WI38 (cell line): ENCODE data around the gene ADGRV1.
A peak's percentile ranks its signal among the peaks of the same experiment; 100 is the strongest.

Source experiments
- H3K4me3 ChIP-seq: 2 replicates; pipeline ENCODE4 v1.5.1; 2011; ENCODE audit warnings: low read depth, mild to moderate bottlenecking, control low read depth, low read length
- TF ChIP-seq, protein P1 (sequence below): IDR thresholded peaks from 2 replicates; pipeline ENCODE4 v1.5.1; 2012; ENCODE audit warnings: low read depth, mild to moderate bottlenecking, control low read depth, low read length

ADGRV1 gene

DNA sequence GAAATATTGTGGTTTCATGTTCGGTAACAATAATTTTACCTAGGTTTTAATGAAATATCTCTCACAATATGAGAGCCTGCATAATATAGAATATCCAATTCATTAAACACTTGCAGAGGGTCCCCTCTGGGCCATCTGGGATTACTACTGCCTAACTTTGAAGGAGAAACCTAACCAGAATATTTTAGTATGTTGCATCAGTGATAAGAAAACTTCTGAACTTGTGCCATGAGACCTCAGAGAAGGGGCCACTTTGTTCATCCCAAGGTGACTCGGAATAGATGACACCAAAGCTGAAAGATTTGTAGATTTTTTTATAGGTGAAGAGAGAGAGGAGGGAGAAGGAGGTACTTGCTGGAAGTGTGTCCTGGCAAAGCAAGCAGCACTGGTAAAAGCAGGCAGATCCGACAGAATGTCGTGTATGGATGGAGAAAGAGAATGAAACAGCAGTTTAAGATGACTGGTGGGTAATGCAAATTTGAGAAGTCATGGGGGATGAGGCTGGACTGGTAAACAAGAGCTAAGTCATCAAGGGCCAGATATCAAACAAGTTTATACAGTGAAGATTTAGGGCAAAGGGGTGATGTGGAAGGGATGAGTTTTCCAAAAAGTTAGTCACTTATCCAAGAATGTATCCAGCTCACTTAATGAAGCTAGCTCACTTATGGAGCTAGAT, 372.3 kb downstream of the ADGRV1 start:
- no peak overlapping the region for H3K4me3 ChIP-seq
- TF ChIP-seq, protein P1, sequence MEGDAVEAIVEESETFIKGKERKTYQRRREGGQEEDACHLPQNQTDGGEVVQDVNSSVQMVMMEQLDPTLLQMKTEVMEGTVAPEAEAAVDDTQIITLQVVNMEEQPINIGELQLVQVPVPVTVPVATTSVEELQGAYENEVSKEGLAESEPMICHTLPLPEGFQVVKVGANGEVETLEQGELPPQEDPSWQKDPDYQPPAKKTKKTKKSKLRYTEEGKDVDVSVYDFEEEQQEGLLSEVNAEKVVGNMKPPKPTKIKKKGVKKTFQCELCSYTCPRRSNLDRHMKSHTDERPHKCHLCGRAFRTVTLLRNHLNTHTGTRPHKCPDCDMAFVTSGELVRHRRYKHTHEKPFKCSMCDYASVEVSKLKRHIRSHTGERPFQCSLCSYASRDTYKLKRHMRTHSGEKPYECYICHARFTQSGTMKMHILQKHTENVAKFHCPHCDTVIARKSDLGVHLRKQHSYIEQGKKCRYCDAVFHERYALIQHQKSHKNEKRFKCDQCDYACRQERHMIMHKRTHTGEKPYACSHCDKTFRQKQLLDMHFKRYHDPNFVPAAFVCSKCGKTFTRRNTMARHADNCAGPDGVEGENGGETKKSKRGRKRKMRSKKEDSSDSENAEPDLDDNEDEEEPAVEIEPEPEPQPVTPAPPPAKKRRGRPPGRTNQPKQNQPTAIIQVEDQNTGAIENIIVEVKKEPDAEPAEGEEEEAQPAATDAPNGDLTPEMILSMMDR: no peak

DNA sequence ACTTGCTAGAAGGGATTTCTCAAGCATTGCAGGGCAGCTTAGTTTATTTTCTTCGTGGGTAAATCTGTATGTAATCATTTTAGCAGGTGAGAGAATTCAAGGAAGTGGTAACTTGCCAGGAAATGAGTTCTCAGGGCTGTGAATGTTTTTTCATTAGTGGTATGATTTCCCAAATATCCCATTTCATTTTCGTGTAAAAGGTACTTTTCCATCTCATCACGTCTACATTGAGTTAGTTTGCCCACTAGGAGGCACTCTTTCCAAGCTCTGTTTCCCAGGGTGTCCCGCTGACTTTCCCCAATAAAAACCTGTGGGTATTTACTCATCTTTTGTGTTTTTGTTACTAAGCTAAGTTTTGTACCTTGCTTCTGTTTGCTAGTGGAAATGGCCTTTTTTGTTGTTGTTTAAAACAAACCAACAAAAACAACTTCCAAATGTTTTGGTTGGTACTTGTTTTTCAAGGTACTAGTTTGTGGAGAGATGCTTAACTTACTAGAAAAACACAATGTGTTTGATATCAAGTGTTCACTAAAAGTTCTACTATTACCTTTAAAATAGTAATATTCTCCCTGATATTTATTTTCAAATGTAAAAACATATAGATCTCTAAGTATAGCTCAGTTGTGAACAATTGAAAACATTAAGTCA, 373.6 kb downstream of the ADGRV1 start:
- TF ChIP-seq, protein P1: peak; percentile 52

DNA sequence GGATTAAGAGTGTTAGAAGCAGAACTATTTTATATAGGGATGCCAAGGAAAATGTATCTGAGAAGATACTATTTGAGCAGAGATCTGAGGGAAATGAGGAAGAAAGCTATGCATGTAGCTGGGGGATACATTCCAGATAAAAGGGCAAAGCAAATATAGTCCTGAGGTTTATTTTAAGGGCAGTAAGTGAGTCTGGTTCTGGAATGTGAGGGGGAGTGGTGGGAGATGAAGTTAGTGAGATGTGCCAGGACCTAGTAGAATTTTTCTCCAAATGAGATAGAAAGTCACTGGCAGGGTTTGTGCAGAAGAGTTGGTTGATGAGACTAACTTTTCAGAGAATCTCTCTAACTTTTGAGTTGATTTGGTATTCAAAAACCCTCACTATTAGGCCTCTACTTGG, 374.7 kb downstream of the ADGRV1 start:
- no peak overlapping the region for H3K4me3 ChIP-seq
- TF ChIP-seq, protein P1: no peak

More for the DNA sequence above, 373.6 kb downstream of the ADGRV1 start:
- no peak overlapping the region for H3K4me3 ChIP-seq

DNA sequence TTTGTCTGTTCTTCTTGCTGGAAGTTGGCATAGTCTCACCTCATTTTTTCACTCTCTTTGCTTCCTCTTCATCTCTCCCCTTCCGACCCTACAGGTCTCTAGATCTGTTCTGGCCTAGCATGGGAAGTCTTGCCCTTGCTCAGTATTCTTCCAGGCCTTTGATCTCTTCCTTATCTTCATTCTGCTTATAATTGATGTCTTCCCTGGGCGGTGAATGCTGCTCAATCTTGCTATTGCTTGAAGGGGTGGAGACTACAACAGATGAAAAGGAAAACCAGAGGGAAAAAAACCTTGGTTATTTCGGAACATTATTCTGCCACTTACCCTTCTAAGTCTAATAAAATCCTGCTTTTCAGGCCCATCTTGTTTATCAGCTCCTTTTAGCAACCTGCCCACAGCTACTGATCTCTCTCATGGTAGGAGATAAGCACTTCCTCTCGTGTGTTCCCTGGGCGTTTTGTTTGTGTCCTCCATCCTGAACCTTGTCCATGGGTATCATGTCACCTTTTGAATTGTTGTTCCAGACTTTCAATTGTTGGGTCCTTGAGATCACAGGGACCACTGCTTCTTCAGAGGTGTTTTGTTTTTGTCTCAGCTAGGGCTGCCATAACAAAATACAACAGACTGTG, 375.6 kb downstream of the ADGRV1 start:
- TF ChIP-seq, protein P1: no peak

DNA sequence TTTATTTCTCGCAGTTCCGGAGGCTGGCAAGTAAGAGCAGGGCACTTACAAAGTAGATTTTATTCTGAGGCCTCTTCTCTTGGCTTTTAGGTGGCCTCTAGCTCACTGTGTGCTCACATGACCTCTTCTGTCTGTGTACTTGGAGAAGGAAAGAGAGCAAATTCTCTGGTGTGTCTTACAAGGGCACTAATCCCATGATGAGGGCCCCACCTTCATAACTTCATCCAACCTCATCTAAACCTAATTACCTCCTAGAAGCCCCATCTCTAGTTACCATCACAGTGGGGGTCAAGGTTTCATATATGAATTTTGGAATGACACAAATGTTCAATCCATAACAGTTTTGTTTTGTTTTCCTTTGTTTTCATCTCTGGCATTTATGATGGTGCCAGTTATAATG, 376.1 kb downstream of the ADGRV1 start:
- TF ChIP-seq, protein P1: no peak
- no peak overlapping the region for H3K4me3 ChIP-seq

More for the DNA sequence above, 375.6 kb downstream of the ADGRV1 start:
- H3K4me3 ChIP-seq: no peak overlapping the region

DNA sequence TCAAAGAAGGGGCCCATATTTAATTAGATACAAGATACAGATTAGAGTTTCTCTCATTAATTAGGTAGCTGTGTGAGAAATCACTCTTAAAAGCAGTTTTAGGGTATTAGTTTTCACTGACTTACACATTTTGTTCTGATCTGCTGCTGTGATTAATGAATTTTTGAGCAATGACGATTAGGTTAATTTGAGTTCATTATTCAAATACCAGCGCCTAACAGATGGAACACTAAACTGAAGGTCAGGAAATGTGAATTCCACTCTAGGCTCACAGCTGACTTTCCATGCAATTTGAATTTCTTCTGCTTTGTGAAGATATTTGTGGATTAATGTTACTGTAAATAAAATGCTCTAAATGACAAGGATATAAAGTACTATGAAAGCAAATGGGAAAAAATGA, 380.6 kb downstream of the ADGRV1 start:
- TF ChIP-seq, protein P1: no peak
- no peak overlapping the region for H3K4me3 ChIP-seq
